GM23338 (cell line): ENCODE results near the gene SH3RF3. TPM values are rescaled to one million over a fixed set of nuclear protein-coding genes. Genes with fewer than 3 reads are reported as not detected.

Source experiments
- ATAC-seq: fragments of 200-7000 bp; cut with Tn5 transposase; 3 replicates; pipeline ENCODE4 v1.9.1; 2020
- DNase-seq: peaks from one replicate; pipeline ENCODE4 v3.0.0-alpha.2; 2015; ENCODE audit warnings: low spot score
- H2AFZ ChIP-seq: fragments of 200-600 bp; sonication (generic); 2 replicates; pipeline ENCODE4 v1.8.0; 2016; ENCODE audit warnings: antibody characterized with exemption, mild to moderate bottlenecking, moderate library complexity
- H3F3A ChIP-seq: fragments of 200-600 bp; sonication (generic); replicated peaks from 2 replicates; pipeline ENCODE4 v1.8.0; 2017; ENCODE audit warnings: antibody characterized with exemption, mixed run types, low read depth
- H3K27ac ChIP-seq: fragments of 200-600 bp; sonication (generic); 2 replicates; pipeline ENCODE4 v1.6.1; 2016; ENCODE audit warnings: low read depth
- H3K27me3 ChIP-seq: fragments of 200-600 bp; sonication (generic); 2 replicates; pipeline ENCODE4 v1.8.0; 2016; ENCODE audit warnings: mild to moderate bottlenecking, mixed run types, moderate library complexity; ENCODE audit not compliant: insufficient read depth
- H3K36me3 ChIP-seq: fragments of 200-600 bp; sonication (generic); 2 replicates; pipeline ENCODE4 v1.8.0; 2016; ENCODE audit warnings: mild to moderate bottlenecking; ENCODE audit not compliant: insufficient read depth
- H3K4me1 ChIP-seq: fragments of 200-600 bp; sonication (generic); 2 replicates; pipeline ENCODE4 v1.8.0; 2016; ENCODE audit warnings: mild to moderate bottlenecking, moderate library complexity; ENCODE audit not compliant: insufficient read depth
- H3K4me2 ChIP-seq: fragments of 200-600 bp; sonication (generic); 2 replicates; pipeline ENCODE4 v1.7.1; 2017; ENCODE audit warnings: mixed run types
- H3K4me3 ChIP-seq: fragments of 200-600 bp; sonication (generic); 2 replicates; pipeline ENCODE4 v1.6.1; 2016; ENCODE audit warnings: mixed run types
- H3K79me2 ChIP-seq: fragments of 200-600 bp; sonication (generic); replicated peaks from 2 replicates; pipeline ENCODE4 v1.8.0; 2017; ENCODE audit warnings: mild to moderate bottlenecking; ENCODE audit not compliant: insufficient read depth
- H3K9me2 ChIP-seq: fragments of 200-600 bp; sonication (generic); 2 replicates; pipeline ENCODE4 v1.8.0; 2017; ENCODE audit not compliant: insufficient read depth
- H4K20me1 ChIP-seq: fragments of 200-600 bp; sonication (generic); replicated peaks from 2 replicates; pipeline ENCODE4 v1.8.0; 2017; ENCODE audit warnings: mild to moderate bottlenecking; ENCODE audit not compliant: insufficient read depth
- H3K27ac Mint-ChIP-seq: 2 replicates; pipeline ENCODE4 v1.8.0; 2020; ENCODE audit warnings: inconsistent platforms, mild to moderate bottlenecking, moderate library complexity, mixed read lengths
- H3K27me3 Mint-ChIP-seq: 3 replicates; pipeline ENCODE4 v1.8.0; 2022; ENCODE audit warnings: low read depth, mild to moderate bottlenecking, moderate library complexity, mixed read lengths, inconsistent platforms; ENCODE audit not compliant: insufficient read depth, poor library complexity
- H3K36me3 Mint-ChIP-seq: 3 replicates; pipeline ENCODE4 v1.8.0; 2021; ENCODE audit warnings: low read depth, mild to moderate bottlenecking, inconsistent platforms, moderate library complexity, mixed read lengths
- H3K4me1 Mint-ChIP-seq: 3 replicates; pipeline ENCODE4 v1.8.0; 2020; ENCODE audit warnings: mild to moderate bottlenecking, inconsistent platforms, mixed read lengths
- H3K4me3 Mint-ChIP-seq: 3 replicates; pipeline ENCODE4 v1.8.0; 2021; ENCODE audit warnings: moderate library complexity, mild to moderate bottlenecking, inconsistent platforms, mixed read lengths
- H3K9me3 Mint-ChIP-seq: 3 replicates; pipeline ENCODE4 v1.8.0; 2020; ENCODE audit warnings: moderate library complexity, mild to moderate bottlenecking, inconsistent platforms, mixed read lengths
- CREB1 ChIP-seq: fragments of 250-450 bp; sonication (Bioruptor Pico); IDR thresholded peaks from 2 replicates; pipeline ENCODE4 v1.5.0; 2020; ENCODE audit warnings: low read depth, mild to moderate bottlenecking, moderate library complexity
- EZH2 ChIP-seq: fragments of 200-600 bp; sonication (generic); IDR thresholded peaks from one replicate; pipeline ENCODE4 v1.8.0; 2017; ENCODE audit warnings: antibody characterized with exemption, mild to moderate bottlenecking, low read depth; ENCODE audit not compliant: unreplicated experiment
- EZH2phosphoT487 ChIP-seq: fragments of 200-600 bp; sonication (generic); IDR thresholded peaks from one replicate; pipeline ENCODE4 v1.8.1; 2018; ENCODE audit warnings: antibody characterized with exemption; ENCODE audit not compliant: unreplicated experiment
- JUNB ChIP-seq: IDR thresholded peaks from one replicate; pipeline ENCODE4 v1.6.1; 2016; ENCODE audit warnings: antibody characterized with exemption; ENCODE audit not compliant: unreplicated experiment
- NANOG ChIP-seq: IDR thresholded peaks from 2 replicates; pipeline ENCODE4 v1.6.1; 2016; ENCODE audit warnings: antibody characterized with exemption, borderline replicate concordance
- POLR2AphosphoS5 ChIP-seq: IDR thresholded peaks from 2 replicates; pipeline ENCODE4 v1.6.1; 2016; ENCODE audit warnings: antibody characterized with exemption, low read depth
- STAT1 ChIP-seq: IDR thresholded peaks from one replicate; pipeline ENCODE4 v1.6.1; 2016; ENCODE audit warnings: antibody characterized with exemption; ENCODE audit not compliant: unreplicated experiment
- ZNF331 ChIP-seq: fragments of 250-450 bp; sonication (Bioruptor Pico); IDR thresholded peaks from 2 replicates; pipeline ENCODE4 v1.5.0; 2020; ENCODE audit warnings: low read depth, mild to moderate bottlenecking, moderate library complexity
- polyA plus RNA-seq: library from polyadenylated mRNA; unstranded; fragments of >200 nt; fragmentation: Nextera tagmentation; extraction: Ambion mirVana; gene quantifications from 2 replicates; pipeline ENCODE4 v1.2.1, GENCODE V29; 2016
- total RNA-seq: library from RNA; depleted of rRNA; stranded (reverse); fragments of >200 nt; shearing (Covaris generic); gene quantifications from 2 replicates; pipeline ENCODE4 v1.2.3, GENCODE V29; 2014
- TF ChIP-seq, protein P1 (sequence below): IDR thresholded peaks from 2 replicates; pipeline ENCODE4 v1.6.1; 2016; ENCODE audit warnings: antibody characterized with exemption
- TF ChIP-seq, protein P2 (sequence below), 2 experiments: fragments of 200-600 bp in 1 of 2; sonication (generic) in 1 of 2; conservative IDR thresholded peaks; 2 replicates each; pipeline versions ENCODE4 v1.5.1 to v1.6.1; 2016 to 2017; ENCODE audit warnings: antibody characterized with exemption in 2 of 2, low read depth in 2 of 2, mild to moderate bottlenecking in 2 of 2, moderate library complexity in 1 of 2
- TF ChIP-seq, protein P3 (sequence below): fragments of 250-450 bp; sonication (Bioruptor Pico); IDR thresholded peaks from 2 replicates; pipeline ENCODE4 v1.5.0; 2020; ENCODE audit warnings: mild to moderate bottlenecking, moderate library complexity
- TF ChIP-seq, protein P4 (sequence below): IDR thresholded peaks from one replicate; pipeline ENCODE4 v1.6.1; 2018; ENCODE audit warnings: antibody characterized with exemption; ENCODE audit not compliant: unreplicated experiment

Gene SH3RF3
- total and polyA plus RNA-seq, 2 experiments from 2014 or later = 0.11 to 0.63 TPM

DNA sequence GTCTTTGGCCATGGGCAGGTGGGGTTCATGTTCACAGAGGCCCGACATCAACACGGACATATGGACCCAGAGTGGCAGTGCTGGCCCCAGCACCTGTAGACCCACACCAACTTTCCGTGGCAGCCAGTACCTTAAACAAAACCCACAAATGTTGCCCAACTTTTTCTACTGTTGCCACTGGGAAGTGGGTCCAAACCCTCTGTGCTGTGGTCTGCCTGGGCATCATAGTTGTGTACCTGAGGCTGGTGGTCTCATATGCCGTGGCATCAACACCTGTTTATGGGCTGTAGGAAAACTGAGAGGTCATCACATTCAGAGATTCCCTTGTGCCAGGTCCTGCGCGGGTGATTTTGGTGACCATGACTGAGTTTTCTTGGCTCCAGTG, 79.9 kb downstream of the SH3RF3 start (continued):
- TF ChIP-seq, protein P1, sequence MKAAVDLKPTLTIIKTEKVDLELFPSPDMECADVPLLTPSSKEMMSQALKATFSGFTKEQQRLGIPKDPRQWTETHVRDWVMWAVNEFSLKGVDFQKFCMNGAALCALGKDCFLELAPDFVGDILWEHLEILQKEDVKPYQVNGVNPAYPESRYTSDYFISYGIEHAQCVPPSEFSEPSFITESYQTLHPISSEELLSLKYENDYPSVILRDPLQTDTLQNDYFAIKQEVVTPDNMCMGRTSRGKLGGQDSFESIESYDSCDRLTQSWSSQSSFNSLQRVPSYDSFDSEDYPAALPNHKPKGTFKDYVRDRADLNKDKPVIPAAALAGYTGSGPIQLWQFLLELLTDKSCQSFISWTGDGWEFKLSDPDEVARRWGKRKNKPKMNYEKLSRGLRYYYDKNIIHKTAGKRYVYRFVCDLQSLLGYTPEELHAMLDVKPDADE = no peak
- TF ChIP-seq POLR2AphosphoS5 = no peak
- TF ChIP-seq ZNF331 (CRISPR knock-in tag) = no peak
- no peak for TF ChIP-seq JUNB
- no peak for TF ChIP-seq NANOG
- TF ChIP-seq, protein P2, sequence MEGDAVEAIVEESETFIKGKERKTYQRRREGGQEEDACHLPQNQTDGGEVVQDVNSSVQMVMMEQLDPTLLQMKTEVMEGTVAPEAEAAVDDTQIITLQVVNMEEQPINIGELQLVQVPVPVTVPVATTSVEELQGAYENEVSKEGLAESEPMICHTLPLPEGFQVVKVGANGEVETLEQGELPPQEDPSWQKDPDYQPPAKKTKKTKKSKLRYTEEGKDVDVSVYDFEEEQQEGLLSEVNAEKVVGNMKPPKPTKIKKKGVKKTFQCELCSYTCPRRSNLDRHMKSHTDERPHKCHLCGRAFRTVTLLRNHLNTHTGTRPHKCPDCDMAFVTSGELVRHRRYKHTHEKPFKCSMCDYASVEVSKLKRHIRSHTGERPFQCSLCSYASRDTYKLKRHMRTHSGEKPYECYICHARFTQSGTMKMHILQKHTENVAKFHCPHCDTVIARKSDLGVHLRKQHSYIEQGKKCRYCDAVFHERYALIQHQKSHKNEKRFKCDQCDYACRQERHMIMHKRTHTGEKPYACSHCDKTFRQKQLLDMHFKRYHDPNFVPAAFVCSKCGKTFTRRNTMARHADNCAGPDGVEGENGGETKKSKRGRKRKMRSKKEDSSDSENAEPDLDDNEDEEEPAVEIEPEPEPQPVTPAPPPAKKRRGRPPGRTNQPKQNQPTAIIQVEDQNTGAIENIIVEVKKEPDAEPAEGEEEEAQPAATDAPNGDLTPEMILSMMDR (conservative IDR thresholded peaks at IDR 0.05; ENCODE audit: low read depth in 2 of 2) = no peak

DNA sequence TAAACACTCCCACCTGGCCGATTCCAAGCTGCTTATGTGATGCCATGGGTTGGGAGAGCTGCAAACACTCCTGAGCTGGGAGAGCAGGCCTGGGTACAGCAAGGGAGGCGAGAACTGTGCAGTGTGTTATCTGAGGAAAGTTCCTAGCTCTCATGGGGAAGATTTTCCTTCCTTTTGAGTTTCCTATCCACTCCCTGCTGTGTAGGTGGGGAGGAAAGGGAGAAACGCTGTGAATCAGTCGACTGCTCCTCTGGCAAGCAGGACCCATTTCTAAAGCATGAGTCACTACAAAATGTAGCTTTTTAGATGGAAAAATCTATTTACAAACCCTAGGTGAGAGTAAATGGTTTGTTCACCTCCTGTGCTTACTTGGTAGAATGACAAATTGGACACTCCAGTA, 80.4 kb downstream of the SH3RF3 start:
- peaks cover 8% of the 10 kb centered on the region for H3K27me3 Mint-ChIP-seq
- no peaks in the 10 kb centered on the region for H3K79me2 ChIP-seq
- H3K4me3 ChIP-seq = no peak overlapping the region
- no peaks in the 10 kb centered on the region for H3F3A ChIP-seq
- no peaks in the 10 kb centered on the region for H3K9me2 ChIP-seq
- H3K36me3 ChIP-seq = no peaks in the 10 kb centered on the region
- no peak for ATAC-seq
- no peak overlapping the region for H3K27ac Mint-ChIP-seq
- H3K4me1 Mint-ChIP-seq = peaks cover 14% of the 10 kb centered on the region
- H3K4me2 ChIP-seq = no peak overlapping the region
- H4K20me1 ChIP-seq = no peaks in the 10 kb centered on the region
- DNase-seq = no peak
- no peak overlapping the region for H3K4me3 Mint-ChIP-seq
- H3K36me3 Mint-ChIP-seq = no peaks in the 10 kb centered on the region
- H3K9me3 Mint-ChIP-seq = no peaks in the 10 kb centered on the region
- no peaks in the 10 kb centered on the region for H3K27me3 ChIP-seq
- H3K4me1 ChIP-seq = no peaks in the 10 kb centered on the region
- no peak overlapping the region for H3K27ac ChIP-seq
- no peak overlapping the region for H2AFZ ChIP-seq
- TF ChIP-seq, protein P1 = no peak
- no peak for TF ChIP-seq ZNF331 (CRISPR knock-in tag)
- no peak for TF ChIP-seq CREB1 (CRISPR knock-in tag)
- no peak for TF ChIP-seq POLR2AphosphoS5
- TF ChIP-seq, protein P3, sequence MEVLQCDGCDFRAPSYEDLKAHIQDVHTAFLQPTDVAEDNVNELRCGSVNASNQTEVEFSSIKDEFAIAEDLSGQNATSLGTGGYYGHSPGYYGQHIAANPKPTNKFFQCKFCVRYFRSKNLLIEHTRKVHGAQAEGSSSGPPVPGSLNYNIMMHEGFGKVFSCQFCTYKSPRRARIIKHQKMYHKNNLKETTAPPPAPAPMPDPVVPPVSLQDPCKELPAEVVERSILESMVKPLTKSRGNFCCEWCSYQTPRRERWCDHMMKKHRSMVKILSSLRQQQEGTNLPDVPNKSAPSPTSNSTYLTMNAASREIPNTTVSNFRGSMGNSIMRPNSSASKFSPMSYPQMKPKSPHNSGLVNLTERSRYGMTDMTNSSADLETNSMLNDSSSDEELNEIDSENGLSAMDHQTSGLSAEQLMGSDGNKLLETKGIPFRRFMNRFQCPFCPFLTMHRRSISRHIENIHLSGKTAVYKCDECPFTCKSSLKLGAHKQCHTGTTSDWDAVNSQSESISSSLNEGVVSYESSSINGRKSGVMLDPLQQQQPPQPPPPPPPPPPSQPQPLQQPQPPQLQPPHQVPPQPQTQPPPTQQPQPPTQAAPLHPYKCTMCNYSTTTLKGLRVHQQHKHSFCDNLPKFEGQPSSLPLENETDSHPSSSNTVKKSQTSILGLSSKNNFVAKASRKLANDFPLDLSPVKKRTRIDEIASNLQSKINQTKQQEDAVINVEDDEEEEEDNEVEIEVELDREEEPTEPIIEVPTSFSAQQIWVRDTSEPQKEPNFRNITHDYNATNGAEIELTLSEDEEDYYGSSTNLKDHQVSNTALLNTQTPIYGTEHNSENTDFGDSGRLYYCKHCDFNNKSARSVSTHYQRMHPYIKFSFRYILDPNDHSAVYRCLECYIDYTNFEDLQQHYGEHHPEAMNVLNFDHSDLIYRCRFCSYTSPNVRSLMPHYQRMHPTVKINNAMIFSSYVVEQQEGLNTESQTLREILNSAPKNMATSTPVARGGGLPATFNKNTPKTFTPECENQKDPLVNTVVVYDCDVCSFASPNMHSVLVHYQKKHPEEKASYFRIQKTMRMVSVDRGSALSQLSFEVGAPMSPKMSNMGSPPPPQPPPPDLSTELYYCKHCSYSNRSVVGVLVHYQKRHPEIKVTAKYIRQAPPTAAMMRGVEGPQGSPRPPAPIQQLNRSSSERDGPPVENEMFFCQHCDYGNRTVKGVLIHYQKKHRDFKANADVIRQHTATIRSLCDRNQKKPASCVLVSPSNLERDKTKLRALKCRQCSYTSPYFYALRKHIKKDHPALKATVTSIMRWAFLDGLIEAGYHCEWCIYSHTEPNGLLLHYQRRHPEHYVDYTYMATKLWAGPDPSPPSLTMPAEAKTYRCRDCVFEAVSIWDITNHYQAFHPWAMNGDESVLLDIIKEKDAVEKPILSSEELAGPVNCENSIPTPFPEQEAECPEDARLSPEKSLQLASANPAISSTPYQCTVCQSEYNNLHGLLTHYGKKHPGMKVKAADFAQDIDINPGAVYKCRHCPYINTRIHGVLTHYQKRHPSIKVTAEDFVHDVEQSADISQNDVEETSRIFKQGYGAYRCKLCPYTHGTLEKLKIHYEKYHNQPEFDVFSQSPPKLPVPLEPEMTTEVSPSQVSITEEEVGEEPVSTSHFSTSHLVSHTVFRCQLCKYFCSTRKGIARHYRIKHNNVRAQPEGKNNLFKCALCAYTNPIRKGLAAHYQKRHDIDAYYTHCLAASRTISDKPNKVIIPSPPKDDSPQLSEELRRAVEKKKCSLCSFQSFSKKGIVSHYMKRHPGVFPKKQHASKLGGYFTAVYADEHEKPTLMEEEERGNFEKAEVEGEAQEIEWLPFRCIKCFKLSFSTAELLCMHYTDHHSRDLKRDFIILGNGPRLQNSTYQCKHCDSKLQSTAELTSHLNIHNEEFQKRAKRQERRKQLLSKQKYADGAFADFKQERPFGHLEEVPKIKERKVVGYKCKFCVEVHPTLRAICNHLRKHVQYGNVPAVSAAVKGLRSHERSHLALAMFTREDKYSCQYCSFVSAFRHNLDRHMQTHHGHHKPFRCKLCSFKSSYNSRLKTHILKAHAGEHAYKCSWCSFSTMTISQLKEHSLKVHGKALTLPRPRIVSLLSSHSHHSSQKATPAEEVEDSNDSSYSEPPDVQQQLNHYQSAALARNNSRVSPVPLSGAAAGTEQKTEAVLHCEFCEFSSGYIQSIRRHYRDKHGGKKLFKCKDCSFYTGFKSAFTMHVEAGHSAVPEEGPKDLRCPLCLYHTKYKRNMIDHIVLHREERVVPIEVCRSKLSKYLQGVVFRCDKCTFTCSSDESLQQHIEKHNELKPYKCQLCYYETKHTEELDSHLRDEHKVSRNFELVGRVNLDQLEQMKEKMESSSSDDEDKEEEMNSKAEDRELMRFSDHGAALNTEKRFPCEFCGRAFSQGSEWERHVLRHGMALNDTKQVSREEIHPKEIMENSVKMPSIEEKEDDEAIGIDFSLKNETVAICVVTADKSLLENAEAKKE (CRISPR knock-in tag) = no peak
- TF ChIP-seq EZH2 = no peak
- TF ChIP-seq, protein P4, sequence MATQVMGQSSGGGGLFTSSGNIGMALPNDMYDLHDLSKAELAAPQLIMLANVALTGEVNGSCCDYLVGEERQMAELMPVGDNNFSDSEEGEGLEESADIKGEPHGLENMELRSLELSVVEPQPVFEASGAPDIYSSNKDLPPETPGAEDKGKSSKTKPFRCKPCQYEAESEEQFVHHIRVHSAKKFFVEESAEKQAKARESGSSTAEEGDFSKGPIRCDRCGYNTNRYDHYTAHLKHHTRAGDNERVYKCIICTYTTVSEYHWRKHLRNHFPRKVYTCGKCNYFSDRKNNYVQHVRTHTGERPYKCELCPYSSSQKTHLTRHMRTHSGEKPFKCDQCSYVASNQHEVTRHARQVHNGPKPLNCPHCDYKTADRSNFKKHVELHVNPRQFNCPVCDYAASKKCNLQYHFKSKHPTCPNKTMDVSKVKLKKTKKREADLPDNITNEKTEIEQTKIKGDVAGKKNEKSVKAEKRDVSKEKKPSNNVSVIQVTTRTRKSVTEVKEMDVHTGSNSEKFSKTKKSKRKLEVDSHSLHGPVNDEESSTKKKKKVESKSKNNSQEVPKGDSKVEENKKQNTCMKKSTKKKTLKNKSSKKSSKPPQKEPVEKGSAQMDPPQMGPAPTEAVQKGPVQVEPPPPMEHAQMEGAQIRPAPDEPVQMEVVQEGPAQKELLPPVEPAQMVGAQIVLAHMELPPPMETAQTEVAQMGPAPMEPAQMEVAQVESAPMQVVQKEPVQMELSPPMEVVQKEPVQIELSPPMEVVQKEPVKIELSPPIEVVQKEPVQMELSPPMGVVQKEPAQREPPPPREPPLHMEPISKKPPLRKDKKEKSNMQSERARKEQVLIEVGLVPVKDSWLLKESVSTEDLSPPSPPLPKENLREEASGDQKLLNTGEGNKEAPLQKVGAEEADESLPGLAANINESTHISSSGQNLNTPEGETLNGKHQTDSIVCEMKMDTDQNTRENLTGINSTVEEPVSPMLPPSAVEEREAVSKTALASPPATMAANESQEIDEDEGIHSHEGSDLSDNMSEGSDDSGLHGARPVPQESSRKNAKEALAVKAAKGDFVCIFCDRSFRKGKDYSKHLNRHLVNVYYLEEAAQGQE = no peak
- TF ChIP-seq STAT1 = no peak
- no peak for TF ChIP-seq EZH2phosphoT487
- no peak for TF ChIP-seq NANOG
